Endothelial cell of umbilical vein (primary cell): ENCODE results near the gene ELAC1. TPM values are rescaled to one million over a fixed set of nuclear protein-coding genes. Genes with fewer than 3 reads are reported as not detected.

Experiments
- Bru-seq: library from RNA; stranded (reverse); fragments of 400-500 nt; gene quantifications from one replicate; lab custom pipeline; 2021; lab: Mats Ljungman, UMichigan
- BruChase-seq, 2 experiments: library from RNA; stranded (reverse); fragments of 400-500 nt; gene quantifications; one replicate each; lab custom pipeline; 2021; lab: Mats Ljungman, UMichigan
- BruUV-seq: library from RNA; stranded (reverse); fragments of 400-500 nt; replicated peaks from 2 replicates; lab custom pipeline; 2021; lab: Mats Ljungman, UMichigan
- CTCF ChIA-PET: fragments of 300-600, 350-600 bp; sonication (Branson Sonifier 250); formaldehyde crosslinking; loops from one replicate; lab custom pipeline; 2021; ENCODE audit warnings: antibody characterized with exemption, inconsistent platforms; lab: Charles Lee
- POLR2A ChIA-PET: fragments of 300-600, 350-600 bp; sonication (Branson Sonifier 250); formaldehyde crosslinking; loops from one replicate; lab custom pipeline; 2021; ENCODE audit warnings: antibody characterized with exemption, inconsistent platforms; lab: Charles Lee
- DNase-seq: peaks from one replicate; pipeline ENCODE4 v3.0.0-alpha.2; 2011; ENCODE audit warnings: low read depth, low spot score
- FAIRE-seq: peaks from 2 replicates; lab custom pipeline; 2011; peaks lifted over from hg19 to GRCh38; lab: Jason Lieb, UNC
- H2AFZ ChIP-seq: 2 replicates; pipeline ENCODE4 v1.6.0; 2012; ENCODE audit warnings: low read depth, low read length, control low read depth, inconsistent platforms
- H3K27ac ChIP-seq: 2 replicates; pipeline ENCODE4 v1.5.1; 2011; ENCODE audit warnings: low read depth, mild to moderate bottlenecking, control low read depth, low read length, moderate library complexity; ENCODE audit not compliant: insufficient read depth
- H3K27me3 ChIP-seq, 2 experiments: 2 replicates each; pipeline versions ENCODE4 v1.6.0 to v1.6.1; 2011; ENCODE audit warnings: low read length in 2 of 2, mixed read lengths in 1 of 2; ENCODE audit not compliant: control insufficient read depth in 2 of 2, insufficient read depth in 2 of 2
- H3K36me3 ChIP-seq, 2 experiments: 2 replicates in 1 of 2; 3 replicates in 1 of 2; pipeline ENCODE4 v1.5.1; 2011; ENCODE audit warnings: low read length in 2 of 2, mild to moderate bottlenecking in 1 of 2, moderate library complexity in 1 of 2; ENCODE audit not compliant: control insufficient read depth in 2 of 2, insufficient read depth in 2 of 2; ENCODE audit errors: extremely low read depth in 1 of 2
- H3K4me1 ChIP-seq: 3 replicates; pipeline ENCODE4 v1.5.1; 2011; ENCODE audit warnings: mild to moderate bottlenecking, low read length; ENCODE audit not compliant: control insufficient read depth, insufficient read depth; ENCODE audit errors: extremely low read depth
- H3K4me2 ChIP-seq: 2 replicates; pipeline ENCODE4 v1.6.1; 2011; ENCODE audit warnings: low read length, control low read depth, mixed read lengths; ENCODE audit not compliant: insufficient read depth
- H3K4me3 ChIP-seq, 3 experiments: fragments of 200-600 bp in 1 of 3; sonication (generic), shearing (Covaris generic) in 1 of 3; replicated peaks in 1 of 3; 2 replicates each; pipeline ENCODE4 v1.5.1; 2011 to 2016; ENCODE audit warnings: control low read depth in 3 of 3, low read length in 3 of 3, mild to moderate bottlenecking in 2 of 3, inconsistent platforms in 1 of 3, low read depth in 1 of 3, moderate library complexity in 1 of 3; ENCODE audit not compliant: insufficient read depth in 1 of 3
- H3K79me2 ChIP-seq: 2 replicates; pipeline ENCODE4 v1.6.0; 2012; ENCODE audit warnings: low read length, inconsistent platforms; ENCODE audit not compliant: control insufficient read depth, insufficient read depth
- H3K9ac ChIP-seq: replicated peaks from 2 replicates; pipeline ENCODE3; 2011; ENCODE audit warnings: low read length, control low read depth; ENCODE audit not compliant: insufficient read depth; ENCODE audit errors: extremely low read depth
- H3K9me1 ChIP-seq: replicated peaks from 3 replicates; pipeline ENCODE4 v1.6.0; 2011; ENCODE audit warnings: mild to moderate bottlenecking, low read length; ENCODE audit not compliant: control insufficient read depth, insufficient read depth; ENCODE audit errors: extremely low read depth
- H3K9me3 ChIP-seq: replicated peaks from 2 replicates; pipeline ENCODE4 v1.5.1; 2012; ENCODE audit warnings: low read length, inconsistent platforms; ENCODE audit not compliant: control insufficient read depth, insufficient read depth
- H4K20me1 ChIP-seq: replicated peaks from 2 replicates; pipeline ENCODE3; 2011; ENCODE audit warnings: mild to moderate bottlenecking, low read length; ENCODE audit not compliant: control insufficient read depth, insufficient read depth; ENCODE audit errors: extremely low read depth
- CTCF ChIP-seq, 2 donors: IDR thresholded peaks; 1 replicate in 1 of 2; 2 replicates in 1 of 2; pipeline ENCODE4 v1.5.1; 2011; ENCODE audit warnings: low read length in 2 of 2, mild to moderate bottlenecking in 2 of 2, moderate library complexity in 2 of 2, control low read depth in 1 of 2, inconsistent platforms in 1 of 2, low read depth in 1 of 2; ENCODE audit not compliant: insufficient read depth in 1 of 2; ENCODE audit errors: extremely low read depth in 1 of 2
- EZH2 ChIP-seq: IDR thresholded peaks from 2 replicates; pipeline ENCODE4 v1.6.1; 2012; ENCODE audit warnings: borderline replicate concordance, low read depth, mild to moderate bottlenecking, moderate library complexity, low read length, inconsistent platforms; ENCODE audit not compliant: severe bottlenecking
- FOS ChIP-seq: IDR thresholded peaks from 2 replicates; pipeline ENCODE4 v1.6.1; 2011; ENCODE audit warnings: mild to moderate bottlenecking, low read length, moderate library complexity, borderline replicate concordance; ENCODE audit not compliant: insufficient read depth
- MAX ChIP-seq: IDR thresholded peaks from 2 replicates; pipeline ENCODE4 v1.6.1; 2011; ENCODE audit not compliant: insufficient read depth, insufficient read length
- POLR2A ChIP-seq: IDR thresholded peaks from 2 replicates; pipeline ENCODE4 v1.6.1; 2012; ENCODE audit warnings: low read depth, mild to moderate bottlenecking, control low read depth, low read length
- POLR2AphosphoS5 ChIP-seq: IDR thresholded peaks from 2 replicates; pipeline ENCODE4 v1.6.1; 2012; ENCODE audit warnings: low read depth, mild to moderate bottlenecking, control low read depth, low read length, moderate library complexity; ENCODE audit not compliant: insufficient read depth
- dilution Hi-C: fragments of 300-500 bp; cut with MboI; formaldehyde crosslinking; loops from one replicate; pipeline ENCODE4 v1.15.0; 2019; ENCODE audit warnings: low sequenced_read_pairs; ENCODE audit not compliant: extremely low pct_ligation_motif_present
- intact Hi-C: fragments of 100-400 bp; cut with micrococcal nuclease; formaldehyde crosslinking; loops from one replicate; pipeline ENCODE4 v1.10.0; 2022
- long read RNA-seq: library from polyadenylated mRNA; stranded (forward); transcript quantifications from one replicate; pipeline ENCODE4 v2.0.0, GENCODE V29; 2021
- polyA minus RNA-seq, 3 experiments: library from RNA; depleted of rRNA, polyadenylated mRNA; stranded (reverse); fragments of >200 nt; gene quantifications; 1 replicate in 1 of 3; 2 replicates in 2 of 3; pipeline ENCODE4 v1.2.3, GENCODE V29; 2011
- polyA plus RNA-seq, 4 experiments: library from polyadenylated mRNA; depleted of rRNA in 3 of 4; stranded (reverse) in 3 of 4; unstranded in 1 of 4; fragments of >200 nt; gene quantifications; 2 replicates each; pipeline versions ENCODE4 v1.2.1 to v1.2.3, GENCODE V29; 2011 to 2012; ENCODE audit warnings: missing spikeins in 1 of 4
- total RNA-seq: library from RNA; stranded (reverse); gene quantifications from 2 replicates; pipeline ENCODE4 v1.2.3, GENCODE V29; 2021

Gene ELAC1
- total RNA-seq (6.0 and 7.6 TPM in 2 replicates), polyA plus RNA-seq (3.0 and 3.6 TPM in 2 replicates), polyA minus RNA-seq (3.7 and 6.3 TPM in 2 replicates), Bru-seq, nascent RNA (percentile 61 among the genes with signal in this experiment), BruChase-seq, experiment 1, labeled RNA remaining after a 6-hour chase (percentile 44 among the genes with signal in this experiment), BruChase-seq, experiment 2, labeled RNA remaining after a 2-hour chase (percentile 60 among the genes with signal in this experiment)
- polyA plus RNA-seq (2011; cell fraction: cytosol; rRNA removed): 4.9 and 5.2 TPM in 2 replicates
- polyA plus RNA-seq (2011; cell fraction: nucleus; rRNA removed): 3.0 and 3.7 TPM in 2 replicates
- polyA plus RNA-seq (2012): 3.7 and 7.0 TPM in 2 replicates
- 1.9 TPM for polyA minus RNA-seq (2011; cell fraction: cytosol; rRNA and poly(A)+ RNA removed)
- 8.8 and 11.1 TPM in 2 replicates for polyA minus RNA-seq (2011; cell fraction: nucleus; rRNA and poly(A)+ RNA removed)
- long read RNA-seq, transcript ELAC1-201 (4 exons, 2,235 nt): major isoform, 7 of 13 reads
- long read RNA-seq, partial matches to known transcripts: 0 of 13 reads
- long read RNA-seq, other reads (novel, unspliced or antisense): 1 of 13 reads

- intact Hi-C loops: loop anchor here (1.0 kb wide), 4 partner anchors 62 to 229 kb away; partner anchors contain the start of genes ME2, MEX3C, MRO and SMAD4
- peak within 1 kb of the TSS; percentile 100 for H2AFZ ChIP-seq
- peaks cover 11% of the 10 kb centered on the region for H3K4me1 ChIP-seq
- TF ChIP-seq EZH2: no peak
- peak; percentile 98 for TF ChIP-seq POLR2AphosphoS5
- TF ChIP-seq POLR2A: peak; percentile 94
- no peak for TF ChIP-seq CTCF (IDR thresholded peaks at IDR 0.05; ENCODE audit: extremely low read depth in 1 of 2, insufficient read depth in 1 of 2, low read depth in 1 of 2, low read length in 2 of 2)
- TF ChIP-seq MAX: no peak
- no peak for TF ChIP-seq FOS
- POLR2A ChIA-PET: interaction anchor here (0.7 to 1.8 kb wide), 4 partner anchors 62 to 128 kb away, joined by 3 to 11 read pairs (median 7); partner anchors contain the start of genes ME2 and SMAD4
- H3K9me3 ChIP-seq: no peaks in the 10 kb centered on the region
- peak within 1 kb of the TSS; percentile 95 for H3K4me2 ChIP-seq
- FAIRE-seq: peak; percentile 75
- peak within 1 kb of the TSS; percentile 58 to 95 (median 93) for H3K4me3 ChIP-seq
- no peaks in the 10 kb centered on the region for H3K27me3 ChIP-seq
- no peaks in the 10 kb centered on the region for H3K9me1 ChIP-seq
- BruUV-seq: TSS peak; percentile 61
- peak; percentile 75 for DNase-seq
- H3K9ac ChIP-seq: peak within 1 kb of the TSS; percentile 96
- peak within 1 kb of the TSS; percentile 87 for H3K27ac ChIP-seq
- no peaks in the 10 kb centered on the region for H3K36me3 ChIP-seq
- peaks cover 6% of the 10 kb centered on the region for H3K79me2 ChIP-seq
- CTCF ChIA-PET: interaction anchor here (0.9 to 1.2 kb wide), 3 partner anchors 62 to 148 kb away, joined by 4 to 5 read pairs (median 4); partner anchors contain the start of genes MRO and SMAD4
- no peaks in the 10 kb centered on the region for H4K20me1 ChIP-seq
- dilution Hi-C loops: no loop called here
These were observed at the start of gene ELAC1 for GRCh38 chr18:50967714-50968661. Gene ELAC1, plus strand, starts transcription at chr18:50968040. Its CDS starts 6,365 bp downstream, at chr18:50974405.
